Measurements from ENCODE around the gene OGFOD3.
"Not testable (repeated sequence)": the region's sequence is repeated elsewhere in the genome, so short reads cannot be mapped to it uniquely, and the experiment has no call there.

OGFOD3 gene

DNA sequence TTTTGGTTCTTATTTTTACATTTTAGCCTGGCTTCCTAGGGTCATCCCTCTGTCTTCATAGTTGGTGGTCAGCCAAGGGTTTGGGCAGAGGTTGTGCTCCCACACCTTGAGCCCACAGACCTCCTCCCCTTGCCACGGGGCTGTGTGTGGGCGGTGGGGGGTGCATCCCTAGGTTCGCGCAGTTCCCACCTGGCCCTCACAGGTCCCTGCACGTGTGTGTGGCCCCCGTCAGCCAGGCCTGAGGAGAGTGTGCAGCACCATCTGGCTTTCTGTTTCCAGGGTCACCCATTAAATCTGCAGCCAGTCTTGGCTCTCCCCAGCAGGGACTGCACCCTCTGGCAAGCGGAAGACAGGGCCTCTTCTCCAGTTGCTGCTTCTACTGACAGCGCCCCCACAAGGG, 13.6 kb upstream of the OGFOD3 start:
- DNase-seq, result no peak

DNA sequence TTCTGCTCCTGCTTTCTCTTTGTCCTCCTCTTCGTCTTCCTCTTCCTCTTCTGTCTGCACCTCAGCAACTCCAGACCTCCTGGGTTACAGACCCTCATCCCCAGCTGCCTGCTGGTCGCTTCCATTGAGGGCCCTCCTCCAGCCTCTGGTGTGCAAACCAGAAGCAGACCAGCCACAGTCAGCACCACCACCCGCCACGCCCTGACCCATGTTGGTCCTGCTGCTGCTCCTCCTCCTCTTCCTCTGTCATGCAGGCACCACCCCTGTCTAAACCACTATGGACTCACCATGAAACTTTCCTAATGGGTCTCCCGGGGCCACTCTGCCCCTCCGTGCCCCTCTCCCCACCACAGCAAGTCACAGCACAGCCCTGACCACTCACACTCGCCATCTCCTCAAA, 11.4 kb upstream of the OGFOD3 start:
- DNase-seq, result no peak

DNA sequence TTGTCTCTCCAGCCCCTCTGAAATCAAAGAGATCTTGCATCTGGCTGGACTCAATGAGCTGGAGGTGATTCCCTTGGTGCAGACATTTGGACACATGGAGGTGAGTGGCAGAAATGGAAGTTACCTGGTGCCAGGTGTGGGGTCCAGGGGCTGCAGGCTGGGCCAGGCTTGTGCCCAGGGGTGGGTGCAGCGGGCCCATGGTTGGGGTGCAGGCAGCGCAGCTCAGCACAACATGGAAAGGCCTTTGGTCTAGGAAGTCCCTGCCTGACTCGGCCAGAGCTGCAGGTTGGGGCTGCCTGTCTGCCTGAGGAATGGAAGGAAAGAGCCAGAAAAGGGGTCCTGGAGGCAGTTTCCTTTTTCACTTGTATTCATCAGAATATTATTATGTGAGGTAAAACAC, 10.2 kb upstream of the OGFOD3 start:
- no peak for DNase-seq

DNA sequence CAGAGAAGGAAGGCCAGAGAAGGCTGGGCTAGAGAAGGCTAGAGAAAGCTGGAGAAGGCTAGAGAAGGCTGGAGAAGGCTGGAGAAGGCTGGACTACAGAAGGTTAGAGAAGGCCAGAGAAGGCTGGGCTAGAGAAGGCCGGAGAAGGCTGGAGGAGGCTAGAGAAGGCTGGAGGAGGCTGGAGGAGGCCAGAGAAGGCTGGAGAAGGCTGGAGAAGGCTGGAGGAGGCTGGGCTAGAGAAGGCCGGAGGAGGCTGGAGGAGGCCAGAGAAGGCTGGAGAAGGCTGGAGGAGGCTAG, 6.4 kb upstream of the OGFOD3 start:
- DNase-seq, result no peak

DNA sequence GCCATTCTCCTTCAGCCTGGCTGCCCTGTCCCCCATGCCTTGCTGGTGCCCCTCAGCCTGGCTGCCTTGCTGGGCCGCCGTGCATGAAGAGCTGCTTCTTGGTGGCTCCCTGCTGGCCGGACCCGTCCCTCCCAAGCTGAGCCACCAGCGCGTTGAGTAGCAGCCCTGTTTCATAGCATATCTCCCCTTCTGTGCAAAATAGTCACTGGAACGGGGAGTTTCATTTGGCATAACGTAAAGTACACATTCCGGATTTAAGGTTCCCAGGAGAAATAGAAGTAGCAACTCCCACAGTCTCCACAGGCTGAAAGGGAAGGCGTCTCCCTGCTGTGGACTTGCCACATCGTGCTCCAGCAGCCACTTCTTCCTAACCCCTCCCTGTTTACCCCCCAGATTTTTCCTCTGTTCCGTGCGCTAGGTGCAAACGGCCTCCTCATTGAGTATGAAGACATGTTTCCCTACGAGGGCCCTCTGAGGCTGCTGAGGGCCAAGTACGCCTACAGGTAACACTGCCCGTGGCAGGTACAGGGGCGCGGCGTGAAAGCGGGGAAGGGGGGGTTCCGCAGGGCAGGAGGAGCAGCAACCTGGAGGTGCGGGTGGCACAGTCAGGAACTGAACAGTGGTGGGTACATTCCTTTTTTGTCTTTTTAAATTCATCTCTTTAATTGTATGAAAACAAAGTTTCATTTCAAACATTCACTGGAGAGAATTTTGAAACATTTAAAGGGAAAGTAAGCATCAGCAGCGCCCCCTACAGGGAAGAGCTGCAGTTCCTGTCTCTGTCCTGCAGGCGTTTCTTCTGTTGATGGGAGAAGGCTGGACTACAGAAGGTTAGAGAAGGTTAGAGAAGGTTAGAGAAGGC, 5.8 kb upstream of the OGFOD3 start:
- DNase-seq, result no peak

DNA sequence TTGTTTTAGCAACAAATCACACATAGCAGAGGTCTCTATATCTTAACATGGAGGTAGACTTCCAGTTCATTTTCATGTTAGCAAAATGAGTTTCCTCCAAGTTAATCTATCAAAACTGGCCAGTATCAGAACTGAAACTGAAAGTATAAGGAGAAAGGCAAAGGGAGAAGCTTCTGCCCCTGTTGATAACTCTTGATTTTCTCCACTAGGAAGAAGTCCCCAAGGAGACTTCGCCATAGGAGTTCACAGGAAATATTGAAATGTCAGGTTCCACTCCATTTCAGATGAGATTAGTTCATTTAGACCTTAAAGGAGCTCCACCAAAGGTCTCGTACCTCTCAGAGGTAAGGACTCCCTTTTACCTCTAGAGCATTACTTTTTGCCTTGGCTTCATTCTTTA, 1.2 kb upstream of the OGFOD3 start:
- no peak for DNase-seq

DNA sequence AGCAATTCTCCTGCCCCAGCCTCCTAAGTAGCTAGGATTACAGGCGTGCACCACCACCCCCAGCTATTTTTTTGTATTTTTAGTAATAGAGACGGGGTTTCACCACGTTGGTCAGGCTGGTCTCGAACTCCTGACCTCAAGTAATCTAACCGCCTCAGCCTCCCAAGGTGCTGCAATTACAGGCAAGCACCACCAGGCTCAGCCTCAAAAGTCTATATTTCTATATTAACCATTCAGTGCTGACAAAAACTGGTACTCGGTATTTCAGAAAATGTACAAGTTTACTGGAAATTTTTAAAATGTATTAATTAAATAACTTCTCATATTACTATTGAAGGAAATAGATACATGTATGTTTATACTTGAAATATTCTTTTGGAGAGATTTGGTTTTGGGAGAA, 1.6 kb downstream of the OGFOD3 start:
- DNase-seq, result no peak

DNA sequence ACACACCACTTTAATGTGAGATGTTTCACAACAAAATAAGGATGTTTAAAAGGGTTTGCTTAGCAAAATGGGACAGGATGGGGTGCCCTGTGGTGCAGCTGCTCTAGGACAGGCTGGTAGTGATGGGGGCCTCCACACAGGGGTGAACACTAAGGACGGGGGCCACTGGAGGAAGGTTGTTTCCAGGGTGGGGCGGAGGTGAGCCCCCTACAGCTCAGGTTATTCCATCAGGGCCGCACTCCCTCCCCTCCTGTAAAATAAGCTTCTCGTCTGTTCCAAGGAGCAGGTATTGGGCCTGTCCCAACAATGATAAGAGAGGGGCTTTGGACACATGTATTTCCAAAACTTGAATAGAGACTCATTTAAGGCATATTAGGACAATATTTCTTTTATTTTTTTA, 2.1 kb downstream of the OGFOD3 start:
- DNase-seq, result no peak

DNA sequence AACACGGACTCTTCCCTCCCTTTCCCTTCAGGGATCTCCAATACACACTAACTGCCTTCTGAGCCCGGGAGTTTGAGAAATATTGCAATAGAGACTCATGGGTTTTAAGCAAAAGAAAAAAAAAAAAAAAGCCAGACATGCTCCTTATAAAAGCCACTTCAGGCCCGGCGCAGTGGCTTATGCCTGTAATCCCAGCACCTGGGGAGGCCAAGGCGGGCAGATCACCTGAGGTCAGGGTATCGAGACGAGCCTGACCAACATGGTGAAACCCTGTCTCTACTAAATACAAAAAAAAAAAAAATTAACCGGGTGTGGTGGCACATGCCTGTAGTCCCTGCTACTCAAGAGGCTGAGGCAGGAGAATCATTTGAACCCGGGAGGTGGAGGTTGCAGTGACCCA, 2.6 kb downstream of the OGFOD3 start:
- no peak for DNase-seq

DNA sequence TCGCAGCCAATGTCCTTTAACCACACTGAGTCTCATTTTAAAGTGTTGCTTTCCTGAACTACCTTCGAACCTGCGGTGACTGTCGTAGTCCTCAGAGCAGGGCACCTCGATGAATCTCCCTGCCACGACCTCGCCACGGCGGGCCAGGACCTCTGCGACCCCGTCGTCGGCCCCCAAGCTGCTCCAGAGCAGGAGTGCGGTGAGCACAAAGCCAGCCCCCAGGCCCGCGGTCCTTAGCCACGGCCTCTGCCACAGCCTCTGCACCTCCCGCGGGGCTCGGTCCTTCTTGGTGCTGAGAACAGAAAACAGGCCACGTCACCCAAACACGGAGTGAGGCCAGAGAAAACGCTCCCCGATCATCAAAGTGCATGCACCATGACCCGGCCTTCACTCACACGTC, 3.0 kb downstream of the OGFOD3 start:
- DNase-seq, result no peak

DNA sequence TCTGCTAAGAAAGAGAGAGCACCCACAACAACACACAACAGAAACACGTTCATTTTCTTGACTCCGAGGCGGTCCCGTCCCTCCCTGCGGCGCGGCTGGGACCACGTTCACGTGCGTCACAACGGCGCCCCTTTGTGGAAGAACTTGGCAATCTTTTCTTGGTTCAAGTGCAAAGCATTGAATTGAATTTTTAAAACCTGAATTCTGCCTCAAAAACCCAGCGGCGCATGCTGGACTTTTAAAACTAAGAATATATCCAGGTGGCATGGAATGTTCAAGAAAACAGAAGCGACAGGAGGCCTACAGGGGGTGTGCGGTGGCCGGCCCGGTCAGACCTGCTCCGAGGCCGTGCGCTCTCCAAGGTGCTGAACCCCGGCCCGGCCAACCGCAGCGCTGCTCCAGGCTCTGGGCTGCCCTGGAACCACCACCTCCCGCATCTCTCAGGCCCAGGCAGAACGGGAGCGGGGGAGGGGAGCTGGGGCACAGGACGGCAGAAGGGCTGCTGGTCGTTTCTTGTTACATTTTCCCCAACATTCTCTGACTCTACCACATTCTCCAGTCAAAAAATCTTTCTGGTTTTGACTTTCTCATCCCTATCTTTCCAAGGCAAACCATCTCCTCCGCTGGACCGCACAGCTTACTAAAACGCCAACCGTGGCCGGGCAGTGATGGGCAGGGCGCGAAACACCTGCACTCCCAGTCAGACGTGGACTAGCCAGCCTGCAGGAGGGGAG, 3.7 kb downstream of the OGFOD3 start:
- DNase-seq, result peak; percentile 21

DNA sequence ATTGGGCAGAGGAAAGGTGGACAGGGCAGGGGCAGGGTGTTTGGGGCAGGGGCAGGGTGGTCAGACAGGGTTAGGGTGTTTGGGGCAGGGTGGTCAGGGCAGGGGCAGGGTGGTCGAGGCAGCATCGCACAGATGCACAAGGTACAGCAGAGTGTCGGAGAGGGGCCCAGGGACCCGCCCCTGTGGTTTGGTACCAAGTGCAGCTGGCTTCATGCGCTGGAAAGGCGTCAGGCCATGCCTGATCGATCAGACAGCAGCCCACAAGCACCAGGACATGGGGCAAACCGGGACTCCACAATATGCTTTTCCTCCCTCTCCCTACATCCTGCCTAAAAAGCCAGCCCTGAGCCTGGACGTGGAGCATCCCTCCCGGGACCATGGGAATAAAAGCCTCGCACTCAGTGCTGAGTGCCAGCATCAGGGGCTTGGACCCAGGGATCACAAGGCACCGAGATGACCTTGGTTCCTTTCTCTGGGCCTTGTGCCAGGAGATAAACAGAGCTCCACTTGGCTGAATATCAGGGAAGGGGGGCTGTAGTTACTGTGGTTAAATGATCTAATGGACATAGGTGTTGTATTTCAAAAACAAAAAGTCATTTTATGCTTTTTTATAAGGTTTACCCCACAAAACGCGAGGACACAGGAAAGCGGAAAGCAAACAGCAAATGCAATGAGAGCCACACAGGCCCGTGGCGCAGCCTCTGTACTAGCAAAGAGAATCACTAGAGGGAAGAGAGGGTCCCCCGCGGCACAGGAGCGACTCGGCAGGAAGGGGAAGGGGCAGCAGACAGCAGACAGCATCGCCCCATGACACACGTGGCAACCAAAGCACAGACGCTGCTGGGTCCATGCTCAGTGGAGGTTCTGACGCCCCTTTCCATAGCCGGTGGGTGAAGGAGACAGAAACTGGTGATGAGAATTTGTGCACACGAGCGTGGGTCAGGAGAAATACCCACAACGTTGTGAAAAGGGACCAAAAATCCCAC, 5.6 kb downstream of the OGFOD3 start:
- DNase-seq, result peak; percentile 92

DNA sequence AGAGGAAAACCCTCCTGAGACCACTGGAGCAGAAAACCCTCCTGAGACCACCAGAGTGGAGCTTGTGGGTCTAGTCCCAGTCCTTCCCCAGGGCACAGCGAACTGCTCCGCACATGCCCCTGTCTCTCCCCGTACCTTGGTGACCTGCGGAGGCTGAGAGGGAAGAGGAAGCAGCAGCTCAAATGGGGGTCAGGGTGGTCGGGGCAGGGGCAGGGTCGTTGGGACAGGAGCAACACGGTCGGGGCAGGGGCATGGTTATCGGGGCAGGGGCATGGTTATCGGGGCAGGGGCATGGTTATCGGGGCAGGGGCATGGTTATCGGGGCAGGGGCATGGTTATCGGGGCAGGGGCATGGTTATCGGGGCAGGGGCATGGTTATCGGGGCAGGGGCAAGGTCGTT, 6.3 kb downstream of the OGFOD3 start:
- not testable (repeated sequence) for DNase-seq

DNA sequence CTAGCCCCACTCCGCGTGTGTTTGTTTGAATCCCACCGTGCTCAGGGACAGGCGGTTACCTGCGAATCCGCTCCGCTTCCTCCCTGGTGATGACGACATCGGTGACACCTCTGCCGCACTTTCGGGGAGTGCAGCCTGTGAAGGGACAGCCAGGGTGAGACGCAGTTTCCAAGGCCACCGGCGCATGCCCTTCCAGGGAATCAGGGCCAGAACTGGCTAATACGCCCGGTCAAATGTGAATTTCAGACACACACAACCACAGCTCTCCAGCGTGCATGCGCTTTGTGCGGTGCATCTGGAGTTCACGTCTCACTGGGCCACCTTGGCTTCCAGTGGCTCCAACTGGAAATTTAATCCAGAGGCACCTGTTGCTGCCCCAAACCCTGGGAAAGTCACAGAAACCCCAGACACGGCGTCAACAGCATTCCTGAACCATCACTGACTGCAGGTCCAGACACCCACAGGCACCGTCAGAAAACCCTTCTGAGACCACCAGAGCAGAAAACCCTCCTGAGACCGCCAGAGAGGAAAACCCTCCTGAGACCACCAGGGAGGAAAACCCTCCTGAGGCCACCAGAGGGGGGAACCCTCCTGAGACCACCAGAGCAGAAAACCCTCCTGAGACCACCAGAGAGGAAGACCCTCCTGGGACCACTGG, 6.9 kb downstream of the OGFOD3 start:
- DNase-seq, result no peak

DNA sequence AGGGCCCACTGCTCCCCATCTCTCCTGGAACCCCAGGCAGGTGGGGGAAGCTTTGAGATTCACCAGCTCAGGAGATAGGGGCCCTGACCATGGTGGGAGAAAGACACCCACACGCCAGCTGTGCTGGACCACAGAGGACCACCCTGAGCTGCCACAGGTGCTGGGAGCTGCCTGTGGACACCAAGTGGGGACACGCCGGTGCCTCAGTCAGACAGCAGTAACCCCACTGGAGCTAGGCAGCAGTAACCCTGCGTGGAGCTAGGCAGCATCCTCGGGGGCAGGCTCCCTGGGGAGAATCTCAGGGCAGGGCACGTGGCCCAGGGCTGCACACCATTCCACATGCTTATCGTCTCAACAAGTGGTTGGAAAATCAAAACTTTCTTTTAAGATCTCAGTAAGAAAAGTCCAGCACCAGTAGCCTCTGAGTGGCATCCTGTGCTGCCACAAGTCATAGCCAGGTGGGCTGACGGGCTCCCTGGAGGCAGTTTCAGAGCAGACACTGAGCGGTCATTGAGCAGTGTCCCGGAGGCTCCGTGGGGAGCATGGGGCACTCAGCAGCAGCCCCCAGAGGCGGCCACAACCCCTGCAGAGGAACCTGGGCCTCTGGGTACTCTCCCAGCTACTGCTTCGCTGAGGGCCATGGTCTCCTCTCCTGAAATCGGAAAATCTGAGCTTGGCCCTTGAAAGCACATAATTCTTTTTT, 8.2 kb downstream of the OGFOD3 start:
- DNase-seq, result no peak

DNA sequence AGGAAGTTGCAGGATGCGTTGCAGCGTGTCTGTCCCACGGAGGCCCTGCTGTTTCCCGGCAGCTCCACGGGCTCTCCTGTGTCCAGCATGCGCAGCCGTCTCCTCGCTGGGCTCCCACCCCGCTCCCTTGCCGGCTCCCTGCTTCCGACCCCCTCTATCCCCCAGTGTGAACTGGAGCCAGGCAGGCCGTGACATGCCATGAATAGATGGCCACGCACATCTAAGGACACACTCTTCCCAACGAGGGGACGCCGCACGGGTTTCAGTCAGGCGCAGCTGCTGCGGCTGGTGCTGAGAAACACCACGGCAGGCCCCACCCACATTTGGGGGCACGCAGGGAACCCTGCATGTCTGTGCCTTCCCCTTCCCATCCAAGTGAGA, 9.5 kb downstream of the OGFOD3 start:
- DNase-seq, result no peak

DNA sequence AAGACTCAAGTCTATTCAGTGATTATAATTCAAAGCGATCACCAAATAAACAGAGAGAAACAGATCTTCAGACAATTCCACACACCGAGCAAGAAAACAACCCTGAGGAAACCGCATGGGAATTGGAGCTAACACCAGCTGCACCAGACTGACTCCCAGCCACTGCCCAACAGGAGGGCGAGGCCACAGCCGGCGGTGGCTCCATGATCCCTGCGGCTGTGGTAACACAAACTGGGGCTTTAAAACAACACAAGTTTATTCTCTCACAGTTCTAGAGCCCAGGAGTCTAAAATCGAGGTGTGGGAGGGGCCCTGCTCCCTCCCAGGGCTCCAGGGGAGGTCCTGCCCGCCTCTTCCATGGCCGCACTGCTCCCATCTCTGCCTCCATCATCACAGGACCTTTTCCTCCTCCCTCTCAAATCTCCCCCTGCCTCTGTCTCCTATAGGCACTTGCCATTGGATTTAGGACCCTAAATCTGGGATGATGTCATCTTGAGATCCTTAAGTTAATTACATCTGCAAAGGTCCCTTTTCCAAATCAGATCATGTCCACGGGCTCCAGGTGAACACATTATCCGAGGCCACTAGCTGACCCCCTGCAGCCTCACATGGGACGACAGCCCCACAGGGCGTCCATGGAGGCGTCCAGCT, 10.0 kb downstream of the OGFOD3 start:
- no peak for DNase-seq

DNA sequence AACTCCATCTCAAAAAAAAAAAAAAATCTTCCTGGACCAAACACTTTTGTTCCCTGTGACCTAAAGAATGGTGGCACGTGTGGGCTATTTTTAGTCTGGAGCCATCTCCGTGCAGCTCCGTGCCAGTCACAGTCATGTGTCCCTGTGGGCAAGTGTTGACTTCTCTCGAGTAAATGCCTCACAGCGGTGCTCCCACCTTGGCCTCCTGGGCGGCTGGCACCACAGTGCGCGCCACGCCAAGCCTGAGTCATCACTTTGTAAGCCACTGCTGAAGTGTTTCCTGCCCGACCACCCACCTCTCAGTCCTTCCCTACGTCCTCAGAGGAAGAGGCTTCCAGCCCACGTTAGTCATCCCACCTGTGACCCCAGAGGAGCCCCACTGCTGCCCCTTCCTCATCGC, 11.1 kb downstream of the OGFOD3 start:
- no peak for DNase-seq

DNA sequence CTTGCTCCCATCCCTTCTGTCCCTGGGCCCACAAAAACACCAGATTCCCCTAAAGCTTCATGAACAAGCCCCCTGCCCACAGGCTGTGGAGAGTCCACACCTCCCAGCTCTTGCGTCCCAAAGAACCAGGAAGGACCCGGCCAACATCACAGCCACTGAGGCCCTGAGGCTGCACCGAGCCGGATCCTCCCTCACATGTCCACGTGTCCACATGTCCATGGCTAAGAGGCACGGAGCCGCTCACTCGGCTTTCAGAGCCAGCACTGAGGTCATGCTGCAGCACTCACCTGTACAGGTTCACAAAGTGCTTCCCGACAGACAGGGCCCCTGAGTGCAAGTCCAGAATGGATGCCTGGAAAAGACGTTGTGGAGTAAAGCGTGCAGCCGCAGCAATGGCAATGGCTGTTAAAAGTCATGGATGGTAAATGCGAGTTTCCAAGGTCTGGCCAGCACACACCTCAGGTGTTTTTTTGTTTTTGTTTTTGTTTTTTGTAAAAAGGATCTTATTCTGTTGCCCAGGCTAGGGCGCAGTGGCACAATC, 12.2 kb downstream of the OGFOD3 start:
- DNase-seq, result no peak

DNA sequence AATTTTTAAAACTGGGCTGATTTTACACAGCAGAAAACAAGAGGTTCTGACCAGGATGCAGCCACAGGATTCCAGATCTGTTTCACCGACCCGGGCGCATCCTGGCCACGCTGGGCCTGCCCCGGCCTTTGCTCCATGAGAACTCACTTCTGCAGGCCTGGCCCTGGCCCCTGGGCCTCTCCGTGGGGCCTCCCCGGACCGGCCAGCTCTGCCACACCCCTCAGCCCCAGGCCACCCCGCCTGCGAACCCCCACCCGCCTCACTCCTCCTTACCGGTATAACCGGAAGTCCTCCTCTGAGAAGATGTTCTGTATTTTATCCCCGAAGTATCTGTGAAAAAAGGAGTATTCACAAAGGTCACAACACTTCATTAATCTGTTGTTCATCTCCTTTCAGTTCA, 13.3 kb downstream of the OGFOD3 start:
- no peak for DNase-seq

Measured in NCI-H1092 treated with DMSO at 0.1 percent for 48 hours (cell line).